ENCODE measurements around the gene PEMT.

The PEMT gene

DNA sequence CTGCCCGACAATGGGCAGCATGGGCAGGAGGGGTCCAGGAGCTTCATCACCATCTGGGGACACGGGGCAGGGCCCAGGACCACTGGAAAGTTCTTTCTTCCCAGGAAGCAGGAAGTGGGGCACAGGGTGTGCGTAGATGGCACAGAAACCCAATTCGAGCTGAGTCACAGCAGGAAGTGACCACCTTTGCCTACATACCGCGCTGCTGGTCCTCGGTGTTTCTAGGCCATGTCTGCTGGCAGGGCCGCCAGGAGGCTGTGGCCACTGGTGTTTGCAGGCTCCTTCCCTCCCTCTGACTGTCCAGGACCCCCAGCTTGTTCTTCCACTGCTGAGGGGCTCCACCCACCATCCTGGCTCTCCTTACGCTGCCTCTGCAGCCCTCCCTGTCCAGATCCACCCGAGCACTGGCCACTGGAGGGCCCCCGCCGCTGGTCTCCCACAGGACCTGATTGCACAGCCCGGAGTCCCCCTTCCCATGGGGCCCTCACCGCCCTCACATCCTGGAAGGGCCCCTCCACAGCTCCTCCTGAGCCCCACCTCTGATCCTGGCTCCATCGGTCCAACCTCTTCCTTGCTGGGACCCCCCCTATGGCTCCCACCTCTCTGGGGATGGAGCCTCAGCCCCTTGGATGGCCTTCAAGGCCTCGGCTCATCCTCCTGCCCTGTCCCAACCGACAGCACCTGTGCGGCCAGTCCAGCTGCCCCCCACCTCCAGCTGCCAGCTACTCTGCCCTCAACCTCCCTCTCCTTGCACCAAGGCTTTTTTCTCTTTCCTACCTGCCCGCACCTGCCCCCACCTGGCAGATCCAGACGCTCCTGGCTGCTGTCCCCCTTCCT is 80.8 kb downstream of the PEMT start:
- no peak overlapping the region for H3K4me3 ChIP-seq (ENCODE audit: low read length in 2 of 2)
- no peak overlapping the region for H3K9ac ChIP-seq (ENCODE audit: low read depth in 1 of 2, low read length in 2 of 2)
- no peaks in the 10 kb centered on the region for H3K27me3 ChIP-seq (ENCODE audit: control insufficient read depth in 2 of 2, insufficient read depth in 2 of 2, low read length in 2 of 2)
- peaks cover 5 to 12% of the 10 kb centered on the region in 2 donors for H3K4me1 ChIP-seq (ENCODE audit: control insufficient read depth in 2 of 2, insufficient read depth in 2 of 2, low read length in 2 of 2)
- H3K27ac ChIP-seq (ENCODE audit: low read depth in 2 of 2, low read length in 2 of 2): no peak overlapping the region
- no peaks in the 10 kb centered on the region for H3K36me3 ChIP-seq (ENCODE audit: control insufficient read depth in 2 of 2, insufficient read depth in 2 of 2, low read length in 2 of 2)
- H3K9me3 ChIP-seq (ENCODE audit: control insufficient read depth in 2 of 2, low read length in 2 of 2): no peaks in the 10 kb centered on the region

DNA sequence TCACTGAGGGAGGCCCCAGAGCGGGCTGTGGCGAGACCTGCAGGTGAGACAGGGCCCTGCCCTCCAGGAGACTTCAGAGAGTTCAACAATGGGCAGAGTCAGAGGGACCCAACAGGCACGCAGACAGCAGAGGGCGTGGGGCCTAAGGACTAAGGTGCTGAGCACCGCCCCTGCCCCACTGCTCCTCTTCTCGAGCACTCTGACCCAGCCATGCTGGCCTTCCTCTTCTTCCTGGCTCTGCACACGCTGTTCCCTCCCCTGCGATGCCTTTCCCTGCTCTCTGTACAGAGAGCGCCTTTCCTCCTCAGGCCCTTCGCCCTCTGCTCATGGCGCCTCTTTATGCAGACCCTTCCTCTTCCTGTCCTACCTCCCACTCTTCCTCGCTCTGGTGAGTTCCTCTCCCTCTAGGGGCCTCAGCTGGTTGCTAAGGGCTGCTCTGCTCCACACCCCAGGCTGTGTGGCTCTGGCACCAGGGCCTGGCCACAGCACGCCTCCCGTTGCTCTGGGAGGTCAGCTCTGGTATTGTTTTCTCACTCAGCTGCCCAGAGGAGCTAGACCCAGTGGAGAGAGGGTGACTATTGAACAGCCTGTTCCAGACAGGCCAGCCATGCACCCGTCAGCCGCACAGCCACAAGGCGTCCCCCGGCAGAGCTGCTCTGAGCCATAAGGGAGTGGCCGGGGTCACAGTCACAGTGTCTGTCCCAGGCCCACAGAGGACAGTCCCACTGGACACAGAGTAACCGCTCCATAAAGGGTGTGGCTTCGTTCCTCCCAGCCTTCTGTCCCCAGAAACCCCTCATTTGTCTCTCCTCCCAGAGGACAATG is 81.7 kb downstream of the PEMT start:
- Histone ChIP-seq H3K9me3 (ENCODE audit: control insufficient read depth in 2 of 2, low read length in 2 of 2) (no peaks in the 10 kb centered on the region), H3K4me3 (ENCODE audit: low read length in 2 of 2) (no peak overlapping the region), H3K9ac (ENCODE audit: low read depth in 1 of 2, low read length in 2 of 2) (no peak overlapping the region), H3K27me3 (ENCODE audit: control insufficient read depth in 2 of 2, insufficient read depth in 2 of 2, low read length in 2 of 2) (no peaks in the 10 kb centered on the region), H3K27ac (ENCODE audit: low read depth in 2 of 2, low read length in 2 of 2) (no peak overlapping the region), H3K36me3 (ENCODE audit: control insufficient read depth in 2 of 2, insufficient read depth in 2 of 2, low read length in 2 of 2) (no peaks in the 10 kb centered on the region), H3K4me1 (ENCODE audit: control insufficient read depth in 2 of 2, insufficient read depth in 2 of 2, low read length in 2 of 2) (peaks cover 5 to 12% of the 10 kb centered on the region in 2 donors)

DNA sequence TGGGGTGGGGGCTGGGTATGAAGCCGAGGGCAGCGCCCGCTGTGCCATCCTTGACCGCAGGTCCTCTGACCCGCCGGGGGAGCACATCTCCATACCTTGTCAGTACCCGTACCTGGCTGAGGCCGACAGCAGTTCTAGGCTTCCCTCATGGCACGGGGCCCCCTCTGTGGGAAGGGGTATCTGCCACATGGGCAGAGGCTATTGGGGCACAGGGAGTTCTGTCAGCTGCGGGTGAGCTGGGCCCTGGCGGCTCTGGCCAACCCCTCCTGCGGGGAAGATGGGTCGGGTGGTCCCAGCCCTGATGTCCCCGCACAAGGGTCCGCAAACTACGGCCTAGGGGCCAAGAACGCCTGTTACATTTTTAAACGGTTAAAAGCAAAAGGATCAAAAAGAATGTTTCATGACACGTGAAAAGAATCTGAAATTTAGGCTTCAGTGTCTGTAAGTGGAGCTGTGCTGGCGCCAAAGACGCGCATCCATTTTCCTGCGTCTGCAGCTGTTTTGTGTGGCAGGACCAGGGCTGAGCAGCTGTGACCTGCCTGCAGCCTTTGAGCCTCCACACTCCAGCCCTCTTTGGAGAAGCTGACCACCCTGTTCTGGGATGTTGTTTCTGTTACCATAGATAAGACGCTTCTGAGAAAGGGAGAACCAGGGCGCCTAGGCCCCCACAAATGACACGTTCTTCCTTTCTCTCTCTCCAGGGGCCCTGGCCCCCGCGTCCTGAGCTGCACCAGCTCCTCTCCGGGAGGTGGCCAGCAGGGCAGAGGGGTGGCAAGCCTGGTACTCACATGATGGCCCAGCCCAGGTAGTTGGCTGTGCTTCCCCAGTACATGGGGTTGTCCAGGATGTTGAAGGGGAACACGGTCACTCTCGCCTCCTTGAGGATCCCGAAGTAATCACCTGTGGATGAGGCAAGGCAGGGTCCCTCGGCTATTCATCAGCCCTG is 82.6 kb downstream of the PEMT start:
- Histone ChIP-seq H3K9ac (ENCODE audit: low read depth in 1 of 2, low read length in 2 of 2) (no peak overlapping the region), H3K4me1 (ENCODE audit: control insufficient read depth in 2 of 2, insufficient read depth in 2 of 2, low read length in 2 of 2) (peaks cover 5 to 12% of the 10 kb centered on the region in 2 donors), H3K27me3 (ENCODE audit: control insufficient read depth in 2 of 2, insufficient read depth in 2 of 2, low read length in 2 of 2) (no peaks in the 10 kb centered on the region), H3K36me3 (ENCODE audit: control insufficient read depth in 2 of 2, insufficient read depth in 2 of 2, low read length in 2 of 2) (no peaks in the 10 kb centered on the region), H3K4me3 (ENCODE audit: low read length in 2 of 2) (no peak overlapping the region), H3K27ac (ENCODE audit: low read depth in 2 of 2, low read length in 2 of 2) (no peak overlapping the region), H3K9me3 (ENCODE audit: control insufficient read depth in 2 of 2, low read length in 2 of 2) (no peaks in the 10 kb centered on the region)

DNA sequence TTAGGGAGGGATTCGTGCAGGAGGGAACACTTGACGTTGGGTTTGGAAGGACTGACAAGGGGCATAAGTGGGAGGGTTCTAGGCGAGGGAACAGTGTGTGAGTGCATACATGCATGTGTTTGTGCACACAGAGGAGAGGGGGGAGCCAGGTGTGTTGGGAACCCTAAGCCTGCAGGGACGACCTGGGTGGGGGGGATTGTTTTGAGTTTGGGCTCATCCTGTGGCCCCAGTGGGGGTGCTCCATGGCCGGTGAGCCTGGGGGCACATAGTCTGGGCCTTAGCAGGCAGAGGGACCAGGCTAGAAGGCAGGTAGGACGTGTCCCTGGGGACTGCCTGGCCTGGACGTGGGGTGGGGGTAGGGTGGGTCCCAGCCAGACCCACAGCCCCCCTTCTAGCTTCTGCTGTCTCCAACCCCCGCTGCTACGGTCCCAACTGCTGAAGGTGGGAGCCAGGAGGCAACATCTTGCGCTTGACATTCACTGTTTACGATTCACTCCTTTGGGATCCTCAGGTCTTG is 83.4 kb downstream of the PEMT start:
- H3K36me3 ChIP-seq (ENCODE audit: control insufficient read depth in 2 of 2, insufficient read depth in 2 of 2, low read length in 2 of 2): no peaks in the 10 kb centered on the region

DNA sequence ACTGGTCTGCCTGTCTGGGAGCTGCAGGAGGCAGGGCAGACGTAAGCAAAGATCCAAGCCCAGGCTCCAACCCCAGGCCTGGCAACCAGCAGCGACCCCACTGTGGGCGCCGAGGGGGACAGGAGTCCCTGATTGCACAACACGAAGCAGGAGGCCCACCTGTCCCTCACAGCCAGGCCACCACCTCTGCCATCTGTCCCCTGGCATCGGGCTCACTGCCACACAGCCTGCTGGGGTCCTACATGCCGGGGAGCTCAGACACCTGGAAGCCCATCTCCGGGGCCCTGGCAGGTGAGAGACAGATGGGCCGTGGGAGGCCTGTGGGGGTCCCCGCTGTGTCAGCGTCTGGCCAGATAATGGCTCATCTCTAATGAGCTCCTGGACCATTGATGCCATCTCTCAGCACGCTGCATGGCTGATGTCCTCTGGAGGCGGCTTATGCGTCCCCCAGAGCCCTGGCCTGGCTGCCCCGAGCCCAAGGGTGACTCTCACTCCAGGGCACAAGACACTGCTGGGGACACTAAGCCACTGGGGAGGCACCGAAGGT is 84.0 kb downstream of the PEMT start:
- H3K36me3 ChIP-seq (ENCODE audit: control insufficient read depth in 2 of 2, insufficient read depth in 2 of 2, low read length in 2 of 2): no peaks in the 10 kb centered on the region
- H3K9me3 ChIP-seq (ENCODE audit: control insufficient read depth in 2 of 2, low read length in 2 of 2): no peaks in the 10 kb centered on the region
- H3K27me3 ChIP-seq (ENCODE audit: control insufficient read depth in 2 of 2, insufficient read depth in 2 of 2, low read length in 2 of 2): no peaks in the 10 kb centered on the region
- H3K4me3 ChIP-seq (ENCODE audit: low read length in 2 of 2): no peak overlapping the region
- H3K27ac ChIP-seq (ENCODE audit: low read depth in 2 of 2, low read length in 2 of 2): no peak overlapping the region
- peaks cover 5 to 12% of the 10 kb centered on the region in 2 donors for H3K4me1 ChIP-seq (ENCODE audit: control insufficient read depth in 2 of 2, insufficient read depth in 2 of 2, low read length in 2 of 2)
- H3K9ac ChIP-seq (ENCODE audit: low read depth in 1 of 2, low read length in 2 of 2): no peak overlapping the region

More for the DNA sequence above, 83.4 kb downstream of the PEMT start:
- Histone ChIP-seq H3K27ac (ENCODE audit: low read depth in 2 of 2, low read length in 2 of 2) (no peak overlapping the region), H3K9me3 (ENCODE audit: control insufficient read depth in 2 of 2, low read length in 2 of 2) (no peaks in the 10 kb centered on the region), H3K9ac (ENCODE audit: low read depth in 1 of 2, low read length in 2 of 2) (no peak overlapping the region), H3K27me3 (ENCODE audit: control insufficient read depth in 2 of 2, insufficient read depth in 2 of 2, low read length in 2 of 2) (no peaks in the 10 kb centered on the region), H3K4me3 (ENCODE audit: low read length in 2 of 2) (no peak overlapping the region), H3K4me1 (ENCODE audit: control insufficient read depth in 2 of 2, insufficient read depth in 2 of 2, low read length in 2 of 2) (peaks cover 5 to 12% of the 10 kb centered on the region in 2 donors)

DNA sequence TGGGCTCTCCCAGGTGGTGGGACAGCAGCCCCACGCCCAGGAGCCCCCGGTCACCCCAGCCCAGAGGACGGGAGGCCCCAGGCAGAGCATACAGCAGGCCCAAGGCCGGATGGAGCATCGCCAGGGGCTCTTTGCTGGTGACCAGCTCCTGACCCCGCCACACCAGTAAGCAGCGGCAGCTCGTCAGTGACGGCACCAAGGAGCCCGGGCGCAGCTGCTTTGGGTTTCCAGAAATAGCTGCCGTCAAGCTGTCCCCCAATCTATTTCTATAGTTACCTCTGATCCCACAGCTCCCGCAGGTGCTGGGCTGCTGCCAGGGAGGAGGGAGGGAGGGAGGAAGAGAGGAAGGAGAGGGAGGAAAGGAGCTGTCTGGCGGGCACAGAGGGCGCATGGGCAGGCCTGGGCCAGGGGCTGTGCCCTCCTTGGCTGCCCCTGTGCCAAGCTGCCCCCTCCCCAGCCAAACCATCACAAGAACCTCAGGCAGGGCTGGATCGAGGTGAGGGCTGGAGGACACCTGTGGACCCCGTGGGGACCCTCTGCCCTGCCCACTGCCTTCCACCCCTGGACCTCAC is 84.5 kb downstream of the PEMT start:
- peak overlapping the region in 1 of 2 donors; percentile 16 for H3K9ac ChIP-seq (ENCODE audit: low read depth in 1 of 2, low read length in 2 of 2)
- H3K4me3 ChIP-seq (ENCODE audit: low read length in 2 of 2): no peak overlapping the region
- peaks cover 0 to 2% of the 10 kb centered on the region in 2 donors for H3K27me3 ChIP-seq (ENCODE audit: control insufficient read depth in 2 of 2, insufficient read depth in 2 of 2, low read length in 2 of 2)
- H3K36me3 ChIP-seq (ENCODE audit: control insufficient read depth in 2 of 2, insufficient read depth in 2 of 2, low read length in 2 of 2): no peaks in the 10 kb centered on the region
- H3K4me1 ChIP-seq (ENCODE audit: control insufficient read depth in 2 of 2, insufficient read depth in 2 of 2, low read length in 2 of 2): peaks cover 5 to 12% of the 10 kb centered on the region in 2 donors
- H3K27ac ChIP-seq (ENCODE audit: low read depth in 2 of 2, low read length in 2 of 2): peak overlapping the region in 1 of 2 donors; percentile 9
- no peaks in the 10 kb centered on the region for H3K9me3 ChIP-seq (ENCODE audit: control insufficient read depth in 2 of 2, low read length in 2 of 2)

DNA sequence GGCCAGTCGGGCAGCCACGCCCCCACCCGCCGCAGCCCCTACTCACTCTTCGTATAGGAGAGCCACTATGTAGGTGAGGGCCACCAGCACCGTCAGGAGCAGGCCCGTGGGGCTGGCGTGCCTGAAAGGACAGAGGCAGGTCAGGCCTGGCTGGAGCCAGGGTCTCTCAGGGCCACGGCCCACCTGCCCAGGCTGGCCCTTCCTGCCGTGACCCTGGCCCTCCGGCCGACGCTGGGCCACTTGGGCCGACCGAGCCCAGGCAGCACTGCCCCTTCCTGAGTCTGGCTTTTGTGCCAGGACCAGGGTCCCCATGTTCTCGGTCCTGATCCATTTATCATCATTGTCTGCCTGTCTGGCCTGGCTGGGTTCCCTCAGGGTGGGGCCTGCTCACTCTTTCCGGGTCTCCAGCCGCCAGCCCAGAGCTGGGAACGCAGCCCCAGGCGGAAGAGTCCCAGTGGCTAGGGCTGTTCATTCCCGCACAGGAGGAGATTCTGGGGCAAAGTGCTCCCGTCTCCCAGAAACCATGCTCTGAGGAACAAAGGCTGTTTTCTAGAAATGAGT is 85.2 kb downstream of the PEMT start:
- Histone ChIP-seq H3K4me1 (ENCODE audit: control insufficient read depth in 2 of 2, insufficient read depth in 2 of 2, low read length in 2 of 2) (peaks cover 5 to 12% of the 10 kb centered on the region in 2 donors), H3K27me3 (ENCODE audit: control insufficient read depth in 2 of 2, insufficient read depth in 2 of 2, low read length in 2 of 2) (peaks cover 0 to 3% of the 10 kb centered on the region in 2 donors), H3K36me3 (ENCODE audit: control insufficient read depth in 2 of 2, insufficient read depth in 2 of 2, low read length in 2 of 2) (no peaks in the 10 kb centered on the region), H3K9me3 (ENCODE audit: control insufficient read depth in 2 of 2, low read length in 2 of 2) (no peaks in the 10 kb centered on the region), H3K9ac (ENCODE audit: low read depth in 1 of 2, low read length in 2 of 2) (peak overlapping the region in 1 of 2 donors; percentile 16), H3K27ac (ENCODE audit: low read depth in 2 of 2, low read length in 2 of 2) (peak overlapping the region in 1 of 2 donors; percentile 9), H3K4me3 (ENCODE audit: low read length in 2 of 2) (no peak overlapping the region)

DNA sequence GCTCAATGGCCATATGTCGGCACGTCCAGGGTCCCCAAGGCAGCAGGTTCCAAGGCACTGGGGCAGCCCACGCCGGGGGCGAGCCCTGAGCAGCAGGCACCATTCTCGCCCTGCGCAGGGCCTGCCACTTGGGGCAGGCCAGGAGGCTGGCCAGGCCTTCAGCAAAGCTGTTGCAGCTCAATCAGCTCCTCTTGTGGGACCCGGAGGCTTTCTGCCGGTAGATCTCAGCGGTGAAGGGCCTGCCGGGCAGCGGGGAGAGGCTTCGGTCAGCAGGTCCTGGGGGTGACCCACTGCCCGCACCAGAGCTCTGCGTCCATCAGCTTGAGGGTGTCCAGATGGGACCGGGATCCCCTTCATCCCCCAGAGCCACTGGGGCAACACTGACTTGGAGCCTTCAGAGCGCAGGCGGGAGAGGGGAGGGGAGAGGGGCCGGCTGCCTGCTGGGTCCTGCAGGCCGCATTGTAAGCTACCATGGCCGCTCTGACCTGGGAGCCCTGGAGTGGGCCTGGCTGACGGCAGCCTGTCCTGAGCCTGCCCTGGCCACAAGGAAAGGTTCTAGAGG is 85.8 kb downstream of the PEMT start:
- peaks cover 5 to 12% of the 10 kb centered on the region in 2 donors for H3K4me1 ChIP-seq (ENCODE audit: control insufficient read depth in 2 of 2, insufficient read depth in 2 of 2, low read length in 2 of 2)
- H3K4me3 ChIP-seq (ENCODE audit: low read length in 2 of 2): no peak overlapping the region
- no peaks in the 10 kb centered on the region for H3K9me3 ChIP-seq (ENCODE audit: control insufficient read depth in 2 of 2, low read length in 2 of 2)
- peaks cover 0 to 3% of the 10 kb centered on the region in 2 donors for H3K27me3 ChIP-seq (ENCODE audit: control insufficient read depth in 2 of 2, insufficient read depth in 2 of 2, low read length in 2 of 2)
- no peaks in the 10 kb centered on the region for H3K36me3 ChIP-seq (ENCODE audit: control insufficient read depth in 2 of 2, insufficient read depth in 2 of 2, low read length in 2 of 2)
- no peak overlapping the region for H3K27ac ChIP-seq (ENCODE audit: low read depth in 2 of 2, low read length in 2 of 2)
- no peak overlapping the region for H3K9ac ChIP-seq (ENCODE audit: low read depth in 1 of 2, low read length in 2 of 2)
